AG20443 (cell line): Measurements from ENCODE around the gene MAP4K1.
A peak's percentile ranks its signal among the peaks of the same experiment; 100 is the strongest.

Experiments
- DNase-seq: peaks from one replicate; pipeline ENCODE4 v3.0.0; 2012; ENCODE audit warnings: low spot score, mixed read lengths

The MAP4K1 gene

DNA sequence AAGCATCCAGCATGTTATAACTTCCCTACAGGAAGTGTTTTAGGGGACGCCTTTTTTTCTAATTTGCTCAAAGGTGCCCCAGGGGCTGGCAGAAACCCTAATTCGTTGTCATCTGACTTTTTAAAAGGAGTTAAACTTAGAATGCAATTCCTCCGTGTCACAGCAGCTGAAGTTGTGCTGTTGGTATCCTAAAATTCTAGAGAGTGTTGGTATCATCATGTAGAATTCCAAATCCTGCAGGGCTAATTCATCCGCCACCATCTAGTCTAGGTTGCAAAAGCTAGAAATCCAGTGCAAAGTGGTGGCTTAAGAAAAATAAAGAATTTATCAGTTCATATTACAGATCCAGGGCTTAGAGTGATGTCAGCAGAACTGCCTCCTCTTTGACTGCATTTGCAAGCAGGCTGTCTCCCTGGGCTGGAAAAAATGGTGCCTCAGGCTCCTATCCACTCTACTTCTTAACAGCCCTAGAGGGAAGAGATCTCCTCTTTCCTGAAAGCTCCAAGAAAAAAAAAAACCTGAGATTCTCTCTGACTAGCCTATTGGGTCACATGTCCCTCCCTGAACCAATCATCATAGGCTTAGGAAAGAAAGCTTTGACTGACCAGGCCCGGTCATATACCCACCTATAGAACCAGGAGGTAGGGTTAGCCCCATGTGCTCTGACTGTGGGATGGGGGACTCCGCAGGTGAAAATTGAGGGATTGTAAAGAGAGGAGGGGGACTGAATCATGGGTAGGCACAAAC is 73.0 kb downstream of the MAP4K1 start:
- peak; percentile 12 for DNase-seq

DNA sequence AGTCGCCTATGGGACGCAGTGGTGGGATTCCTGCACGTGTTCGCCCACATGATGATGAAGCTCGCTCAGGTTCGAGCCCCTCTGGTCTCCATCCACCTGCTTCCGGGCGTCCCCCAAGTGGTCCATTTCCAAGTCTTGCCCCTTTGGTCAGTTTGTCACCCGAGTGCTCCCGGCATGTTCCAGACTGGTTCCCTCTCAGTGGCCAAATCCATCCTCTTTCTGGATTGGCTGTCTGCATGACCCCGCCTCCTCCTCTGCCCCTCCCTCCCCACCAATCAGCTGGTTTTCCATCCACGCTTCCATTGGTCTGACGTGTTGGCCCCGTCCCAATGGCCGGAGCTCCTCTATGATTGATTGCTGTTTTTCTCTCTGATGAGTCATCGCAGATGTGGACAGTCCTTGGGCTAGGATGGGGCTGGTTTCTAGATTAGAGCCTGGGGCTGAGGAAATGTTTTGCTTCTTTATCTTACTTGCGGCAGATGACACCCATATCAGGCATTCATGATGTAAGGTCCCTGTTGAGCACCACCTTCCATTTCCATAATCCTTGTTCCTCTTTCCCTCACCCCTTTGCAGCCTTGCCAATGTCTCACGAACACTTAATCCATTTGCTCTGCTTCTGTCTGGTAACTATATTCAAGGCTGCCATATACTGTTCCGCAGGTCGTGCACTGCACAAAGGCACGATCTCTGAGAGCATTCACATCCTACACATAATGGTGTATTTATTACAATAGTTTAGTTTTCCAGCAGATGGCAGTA is 73.8 kb downstream of the MAP4K1 start:
- DNase-seq, result peak; percentile 77

DNA sequence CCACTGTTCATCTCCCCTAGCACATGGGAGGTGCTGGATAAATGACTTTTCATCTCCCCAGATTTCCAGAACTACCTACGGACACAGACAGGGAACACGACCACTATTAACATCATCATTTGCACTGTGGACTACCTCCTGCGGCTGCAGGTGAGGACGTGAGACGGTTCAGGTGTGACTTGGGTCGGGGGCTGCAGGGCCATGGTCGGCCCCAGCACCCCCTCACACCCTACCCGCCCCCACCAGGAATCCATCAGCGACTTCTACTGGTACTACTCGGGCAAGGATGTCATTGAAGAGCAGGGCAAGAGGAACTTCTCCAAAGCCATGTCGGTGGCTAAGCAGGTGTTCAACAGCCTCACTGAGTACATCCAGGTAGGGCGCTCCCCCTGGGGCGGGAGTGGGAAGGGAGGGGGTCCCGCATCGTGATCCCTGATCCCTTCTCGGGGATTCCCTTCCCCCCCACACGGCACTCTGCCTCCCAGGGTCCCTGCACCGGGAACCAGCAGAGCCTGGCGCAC is 74.4 kb downstream of the MAP4K1 start:
- DNase-seq, result no peak

DNA sequence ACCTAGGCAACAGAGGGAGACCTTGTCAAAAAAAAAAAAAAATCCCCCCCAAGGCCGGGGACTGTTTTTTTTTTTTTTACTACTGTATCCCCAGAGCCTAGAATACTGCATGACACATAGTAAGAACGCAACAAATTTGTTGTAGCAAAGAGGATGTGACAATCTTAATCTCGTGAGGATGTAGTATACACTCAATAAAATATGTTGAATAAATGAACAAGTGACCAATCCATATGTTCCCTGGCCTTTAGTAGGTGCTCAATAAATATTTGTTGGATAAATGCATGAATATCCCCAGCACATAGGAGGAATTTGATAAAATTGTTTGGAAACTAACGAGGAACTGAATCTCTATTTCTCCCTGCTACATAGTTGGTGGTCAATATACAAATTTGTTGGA is 75.7 kb downstream of the MAP4K1 start:
- no peak for DNase-seq

DNA sequence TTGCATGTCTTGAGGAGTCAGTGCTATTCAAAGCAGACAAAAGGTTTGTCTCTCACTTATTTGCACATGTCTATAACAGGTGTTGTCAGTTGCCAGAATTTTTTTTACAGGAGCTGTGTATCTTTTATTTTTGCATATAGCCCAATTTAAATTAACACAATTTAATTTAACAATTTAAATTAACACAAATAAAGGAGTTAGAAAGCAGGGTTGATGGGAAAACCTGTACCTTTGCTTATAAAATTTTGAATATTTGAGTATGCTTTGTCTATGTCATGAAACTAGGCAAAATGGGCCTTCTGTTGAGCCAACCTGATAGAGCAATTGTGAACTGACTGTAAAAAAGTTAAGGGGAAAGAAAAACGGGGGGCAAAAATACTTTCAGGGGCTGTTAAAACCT is 78.0 kb downstream of the MAP4K1 start:
- DNase-seq, result no peak

DNA sequence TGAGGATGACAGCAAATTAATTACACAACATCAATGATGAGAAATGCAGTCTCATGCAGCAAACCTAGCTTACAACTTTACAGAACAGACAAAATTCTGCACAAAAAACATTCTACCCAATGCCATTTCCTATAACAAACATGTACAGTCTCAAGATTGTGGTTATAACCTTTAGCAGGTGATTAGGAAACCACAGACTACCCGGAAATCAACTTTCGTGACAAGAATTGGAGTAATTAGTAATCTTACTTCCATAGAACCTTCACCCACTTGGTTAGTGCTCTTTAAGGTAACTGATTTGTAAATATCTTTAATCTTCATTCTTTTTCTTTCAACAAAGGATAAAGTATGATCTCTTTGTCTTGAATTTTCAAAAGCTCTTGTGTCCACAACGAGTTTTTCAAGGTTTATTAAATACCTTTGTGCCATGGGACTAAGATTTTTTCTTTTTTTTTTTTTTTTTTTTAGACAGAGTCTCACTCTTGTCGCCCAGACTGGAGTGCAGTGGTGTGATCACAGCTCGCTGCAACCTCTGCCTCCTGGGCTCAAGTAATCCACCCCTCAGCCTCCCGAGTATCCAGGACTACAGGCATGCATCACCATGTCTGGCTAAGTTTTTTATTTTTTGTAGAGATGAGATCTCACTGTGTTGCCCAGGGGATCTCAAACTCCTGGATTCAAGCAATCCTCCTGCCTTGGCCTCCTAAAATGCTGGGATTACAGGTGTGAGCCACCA is 78.8 kb downstream of the MAP4K1 start:
- no peak for DNase-seq

DNA sequence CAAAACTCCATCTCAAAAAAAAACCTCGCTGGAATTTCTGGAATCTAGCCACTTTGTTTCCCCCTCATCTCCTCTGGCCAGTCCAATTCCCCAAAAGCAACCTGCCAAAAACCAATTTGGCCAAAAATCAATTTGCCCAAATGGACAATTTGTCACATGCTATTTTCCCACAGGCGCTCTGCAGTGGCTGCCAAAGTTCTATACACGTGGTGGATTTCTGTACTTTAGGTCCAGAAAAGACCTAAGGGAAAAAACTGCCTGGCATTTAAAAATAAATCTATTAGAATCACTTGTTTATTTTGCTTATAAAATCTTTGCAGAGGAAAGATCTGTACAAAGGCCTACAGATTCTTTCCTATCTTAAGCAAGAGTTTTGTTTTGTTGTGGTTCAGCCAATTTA is 79.4 kb downstream of the MAP4K1 start:
- no peak for DNase-seq
